Gastroesophageal sphincter (tissue), 3 donors: Measurements from ENCODE around the gene IL6.
"Not testable (repeated sequence)": the region's sequence is repeated elsewhere in the genome, so short reads cannot be mapped to it uniquely, and the experiment has no call there.

Experiments used
- CTCF ChIP-seq, 4 experiments: fragments of 200-600 bp in 2 of 4; fragments of 450-650 bp in 2 of 4; sonication (generic) in 1 of 4; IDR thresholded peaks; one replicate each; pipeline ENCODE4 v1.5.1; 2017 to 2019; ENCODE audit warnings: antibody characterized with exemption in 4 of 4, mild to moderate bottlenecking in 2 of 4, moderate library complexity in 2 of 4
- POLR2A ChIP-seq, 2 donors: fragments of 450-650 bp; IDR thresholded peaks; one replicate each; pipeline ENCODE4 v1.6.1; 2017; ENCODE audit warnings: antibody characterized with exemption in 2 of 2, mild to moderate bottlenecking in 2 of 2, moderate library complexity in 1 of 2
- POLR2AphosphoS5 ChIP-seq: sonication (generic); formaldehyde crosslinking; IDR thresholded peaks from one replicate; pipeline ENCODE4 v1.6.1; 2017; ENCODE audit warnings: antibody characterized with exemption

- TF ChIP-seq CTCF (IDR thresholded peaks at IDR 0.05); POLR2A (IDR thresholded peaks at IDR 0.05); POLR2AphosphoS5: not testable (repeated sequence)
Observed at GRCh38 chr7:22677263-22677662, 49.7 kb upstream of the IL6 start.
